Measurements from ENCODE around the gene FOLR2.

DNA sequence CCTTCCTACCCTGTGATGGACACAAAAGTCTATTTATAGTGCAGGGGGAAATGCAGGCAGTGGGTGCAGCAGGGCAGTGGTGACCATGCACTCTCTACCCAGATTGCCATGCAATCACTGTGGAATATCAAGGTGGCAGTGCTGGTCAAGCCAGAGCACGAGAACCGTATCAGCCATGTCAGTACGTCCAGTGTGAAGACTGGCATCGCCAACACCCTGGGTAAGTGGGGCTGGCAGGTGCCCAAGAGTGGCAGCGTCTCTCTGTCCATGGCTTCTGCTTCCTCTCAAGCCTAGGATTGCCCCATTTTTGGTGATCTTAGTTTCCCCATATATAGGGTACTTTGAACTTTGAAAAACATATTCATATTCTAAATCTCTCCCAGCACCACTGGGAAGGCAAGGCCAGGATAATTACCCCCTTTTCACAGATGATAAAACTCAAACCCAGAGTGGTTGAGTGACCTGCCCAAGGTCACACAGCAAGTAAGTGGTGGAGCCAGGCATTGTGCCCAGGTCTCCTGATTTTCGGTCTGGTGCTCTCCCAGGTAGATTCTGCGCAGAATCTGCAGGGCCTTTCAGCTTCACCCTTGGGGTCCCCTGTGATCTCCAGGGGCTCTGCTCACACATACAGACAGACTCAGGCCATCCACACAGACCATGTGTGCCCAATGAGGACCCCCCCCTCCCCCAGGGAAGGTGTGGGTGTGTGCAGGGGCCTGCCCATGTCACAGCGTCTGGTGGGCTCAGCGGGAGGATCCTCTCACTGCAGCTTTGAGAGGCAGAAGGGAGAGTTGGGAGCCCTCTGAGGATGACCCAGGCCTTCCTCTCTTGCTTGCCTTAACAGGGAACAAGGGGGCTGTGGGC lies 15.0 kb downstream of the FOLR2 start:
- no peak for TF ChIP-seq GATA2 (IDR thresholded peaks at IDR 0.05; ENCODE audit: low read depth, low read length)
- TF ChIP-seq GATA3 (IDR thresholded peaks at IDR 0.05; ENCODE audit: low read depth, low read length), result no peak
